Measurements from ENCODE around the gene CCR6. TPM values are rescaled to one million over a fixed set of nuclear protein-coding genes. Genes with fewer than 3 reads are reported as not detected.

CCR6 gene
- total and polyA plus RNA-seq, 7 donors, result 0.01 to 0.05 TPM; not detected in 5

GRCh38 chr6:167140589-167141474 lies 17.9 kb downstream of the CCR6 start:
- no peaks in the 10 kb centered on the region for H3K9me3 ChIP-seq
- H3K27me3 ChIP-seq (ENCODE audit: insufficient read depth in 3 of 3, low read length in 2 of 3), result peaks cover 0 to 3% (median 3%) of the 10 kb centered on the region in 3 donors
- 38 to 57% (median 47%) methylated on average over 10 of the region's 10 CpGs for WGBS, 3 donors
- ATAC-seq (no peak), DNase-seq (no peak)
- intact Hi-C loops (cut with DNase I), result loop anchor here (5.0 to 10.0 kb wide), 2 partner anchors 364 to 366 kb away; no protein-coding TSS in a partner anchor
- H3K4me1 ChIP-seq, result no peaks in the 10 kb centered on the region
- no peak overlapping the region for H3K27ac ChIP-seq
- H3K4me3 ChIP-seq, result no peak overlapping the region
- H3K36me3 ChIP-seq (ENCODE audit: insufficient read depth in 1 of 2, low read depth in 1 of 2), result no peaks in the 10 kb centered on the region
- TF ChIP-seq, protein P1, sequence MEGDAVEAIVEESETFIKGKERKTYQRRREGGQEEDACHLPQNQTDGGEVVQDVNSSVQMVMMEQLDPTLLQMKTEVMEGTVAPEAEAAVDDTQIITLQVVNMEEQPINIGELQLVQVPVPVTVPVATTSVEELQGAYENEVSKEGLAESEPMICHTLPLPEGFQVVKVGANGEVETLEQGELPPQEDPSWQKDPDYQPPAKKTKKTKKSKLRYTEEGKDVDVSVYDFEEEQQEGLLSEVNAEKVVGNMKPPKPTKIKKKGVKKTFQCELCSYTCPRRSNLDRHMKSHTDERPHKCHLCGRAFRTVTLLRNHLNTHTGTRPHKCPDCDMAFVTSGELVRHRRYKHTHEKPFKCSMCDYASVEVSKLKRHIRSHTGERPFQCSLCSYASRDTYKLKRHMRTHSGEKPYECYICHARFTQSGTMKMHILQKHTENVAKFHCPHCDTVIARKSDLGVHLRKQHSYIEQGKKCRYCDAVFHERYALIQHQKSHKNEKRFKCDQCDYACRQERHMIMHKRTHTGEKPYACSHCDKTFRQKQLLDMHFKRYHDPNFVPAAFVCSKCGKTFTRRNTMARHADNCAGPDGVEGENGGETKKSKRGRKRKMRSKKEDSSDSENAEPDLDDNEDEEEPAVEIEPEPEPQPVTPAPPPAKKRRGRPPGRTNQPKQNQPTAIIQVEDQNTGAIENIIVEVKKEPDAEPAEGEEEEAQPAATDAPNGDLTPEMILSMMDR (IDR thresholded peaks at IDR 0.05), result no peak

- intact Hi-C loops (cut with DNase I), result loop anchor here (5.0 to 10.0 kb wide), 2 partner anchors 365 to 367 kb away; no protein-coding TSS in a partner anchor
- H3K4me3 ChIP-seq, result no peak overlapping the region
- no peaks in the 10 kb centered on the region for H3K36me3 ChIP-seq (ENCODE audit: insufficient read depth in 1 of 2, low read depth in 1 of 2)
- DNase-seq (no peak), ATAC-seq (peak; percentile 46 to 66 (median 61))
- no peaks in the 10 kb centered on the region for H3K4me1 ChIP-seq
- 43 to 50% (median 49%) methylated on average over 18 of the region's 18 CpGs for WGBS, 3 donors
- no peaks in the 10 kb centered on the region for H3K9me3 ChIP-seq
- peaks cover 0 to 11% (median 3%) of the 10 kb centered on the region in 3 donors for H3K27me3 ChIP-seq (ENCODE audit: insufficient read depth in 3 of 3, low read length in 2 of 3)
- H3K27ac ChIP-seq, result no peak overlapping the region
- TF ChIP-seq, protein P1 (IDR thresholded peaks at IDR 0.05), result peak; percentile 56
These were observed 19.0 kb downstream of the CCR6 start for GRCh38 chr6:167141667-167142432.

DNA sequence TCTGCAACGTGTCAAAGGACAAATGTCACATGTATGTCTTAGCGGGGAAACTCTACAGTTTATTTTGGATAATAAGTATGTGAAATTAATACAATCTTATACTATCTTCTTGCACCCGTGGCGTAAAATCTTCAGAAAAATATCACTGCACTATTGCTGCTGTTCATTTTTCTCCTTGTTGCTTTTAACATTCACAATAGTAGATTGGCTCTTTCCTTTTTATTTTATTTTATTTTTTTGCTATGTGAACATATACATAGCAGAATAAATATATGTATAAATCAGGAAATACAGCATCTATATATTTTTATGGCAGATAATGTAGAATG lies 19.5 kb downstream of the CCR6 start:
- H3K4me3 ChIP-seq, result no peak overlapping the region
- DNase-seq (no peak), ATAC-seq (no peak)
- H3K27ac ChIP-seq, result no peak overlapping the region
- TF ChIP-seq, protein P1 (IDR thresholded peaks at IDR 0.05), result no peak
- H3K4me1 ChIP-seq, result no peaks in the 10 kb centered on the region
- intact Hi-C loops (cut with DNase I), result loop anchor here (5.0 to 10.0 kb wide), 2 partner anchors 365 to 368 kb away; no protein-coding TSS in a partner anchor
- 25 to 35% (median 30%) methylated on average over 4 of the region's 4 CpGs for whole genome bisulfite sequencing, 3 donors
- no peaks in the 10 kb centered on the region for H3K36me3 ChIP-seq (ENCODE audit: insufficient read depth in 1 of 2, low read depth in 1 of 2)
- peaks cover 0 to 11% (median 3%) of the 10 kb centered on the region in 3 donors for H3K27me3 ChIP-seq (ENCODE audit: insufficient read depth in 3 of 3, low read length in 2 of 3)
- no peaks in the 10 kb centered on the region for H3K9me3 ChIP-seq

- intact Hi-C loops (cut with DNase I), result loop anchor here (5.0 to 10.0 kb wide), 2 partner anchors 366 to 368 kb away; no protein-coding TSS in a partner anchor
- WGBS, 3 donors, result 84 to 88% (median 87%) methylated on average over 9 of the region's 9 CpGs
- Histone ChIP-seq H3K27me3 (ENCODE audit: insufficient read depth in 3 of 3, low read length in 2 of 3) (peaks cover 0 to 14% (median 4%) of the 10 kb centered on the region in 3 donors), H3K9me3 (no peaks in the 10 kb centered on the region), H3K4me3 (no peak overlapping the region), H3K4me1 (no peaks in the 10 kb centered on the region), H3K27ac (no peak overlapping the region), H3K36me3 (ENCODE audit: insufficient read depth in 1 of 2, low read depth in 1 of 2) (no peaks in the 10 kb centered on the region)
- TF ChIP-seq, protein P1 (IDR thresholded peaks at IDR 0.05), result no peak
- ATAC-seq (no peak), DNase-seq (no peak)
These were observed 20.1 kb downstream of the CCR6 start for GRCh38 chr6:167143041-167143440.
